ENCODE measurements around the gene ATP10A.

DNA sequence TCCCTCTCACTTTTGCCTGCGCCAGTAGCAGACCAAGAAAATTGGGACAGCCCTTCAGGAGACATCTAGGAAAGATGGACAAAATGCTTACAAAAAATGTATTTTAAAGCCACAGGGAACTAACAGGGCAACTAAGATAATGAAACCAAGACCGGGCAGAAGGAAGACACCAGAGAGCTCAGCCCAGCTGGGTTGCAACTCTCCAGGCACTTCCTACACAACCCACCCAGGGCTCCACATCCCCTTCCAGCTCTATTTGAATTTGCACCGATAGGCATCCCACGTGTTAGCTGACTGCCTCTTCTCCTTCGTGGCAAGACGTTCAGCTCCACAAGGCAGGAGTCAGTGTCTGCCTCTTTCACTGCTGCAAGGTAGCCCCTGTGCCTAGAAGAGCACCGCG lies 6.6 kb upstream of the ATP10A start:
- no peak for TF ChIP-seq POLR2A (IDR thresholded peaks at IDR 0.05)
- TF ChIP-seq, protein P1, sequence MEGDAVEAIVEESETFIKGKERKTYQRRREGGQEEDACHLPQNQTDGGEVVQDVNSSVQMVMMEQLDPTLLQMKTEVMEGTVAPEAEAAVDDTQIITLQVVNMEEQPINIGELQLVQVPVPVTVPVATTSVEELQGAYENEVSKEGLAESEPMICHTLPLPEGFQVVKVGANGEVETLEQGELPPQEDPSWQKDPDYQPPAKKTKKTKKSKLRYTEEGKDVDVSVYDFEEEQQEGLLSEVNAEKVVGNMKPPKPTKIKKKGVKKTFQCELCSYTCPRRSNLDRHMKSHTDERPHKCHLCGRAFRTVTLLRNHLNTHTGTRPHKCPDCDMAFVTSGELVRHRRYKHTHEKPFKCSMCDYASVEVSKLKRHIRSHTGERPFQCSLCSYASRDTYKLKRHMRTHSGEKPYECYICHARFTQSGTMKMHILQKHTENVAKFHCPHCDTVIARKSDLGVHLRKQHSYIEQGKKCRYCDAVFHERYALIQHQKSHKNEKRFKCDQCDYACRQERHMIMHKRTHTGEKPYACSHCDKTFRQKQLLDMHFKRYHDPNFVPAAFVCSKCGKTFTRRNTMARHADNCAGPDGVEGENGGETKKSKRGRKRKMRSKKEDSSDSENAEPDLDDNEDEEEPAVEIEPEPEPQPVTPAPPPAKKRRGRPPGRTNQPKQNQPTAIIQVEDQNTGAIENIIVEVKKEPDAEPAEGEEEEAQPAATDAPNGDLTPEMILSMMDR (IDR thresholded peaks at IDR 0.05), result no peak

All from heart left ventricle (tissue), 13 donors.